D721Med (cell line): ENCODE measurements around the gene CCDC60.

Experiments
- DNase-seq: peaks from one replicate; pipeline ENCODE4 v3.0.0; 2011; ENCODE audit warnings: low spot score; ENCODE audit not compliant: insufficient read length
- FAIRE-seq: peaks from 2 replicates; lab custom pipeline; 2011; peaks lifted over from hg19 to GRCh38; lab: Jason Lieb, UNC
- TF ChIP-seq, protein P1 (sequence below): IDR thresholded peaks from 2 replicates; pipeline ENCODE4 v1.5.1; 2012; ENCODE audit warnings: mild to moderate bottlenecking, control low read depth; ENCODE audit not compliant: insufficient read depth; ENCODE audit errors: missing control alignments

The CCDC60 gene

GRCh38 chr12:119397540-119397939 lies 63.0 kb downstream of the CCDC60 start:
- FAIRE-seq (no peak), DNase-seq (no peak)
- TF ChIP-seq, protein P1, sequence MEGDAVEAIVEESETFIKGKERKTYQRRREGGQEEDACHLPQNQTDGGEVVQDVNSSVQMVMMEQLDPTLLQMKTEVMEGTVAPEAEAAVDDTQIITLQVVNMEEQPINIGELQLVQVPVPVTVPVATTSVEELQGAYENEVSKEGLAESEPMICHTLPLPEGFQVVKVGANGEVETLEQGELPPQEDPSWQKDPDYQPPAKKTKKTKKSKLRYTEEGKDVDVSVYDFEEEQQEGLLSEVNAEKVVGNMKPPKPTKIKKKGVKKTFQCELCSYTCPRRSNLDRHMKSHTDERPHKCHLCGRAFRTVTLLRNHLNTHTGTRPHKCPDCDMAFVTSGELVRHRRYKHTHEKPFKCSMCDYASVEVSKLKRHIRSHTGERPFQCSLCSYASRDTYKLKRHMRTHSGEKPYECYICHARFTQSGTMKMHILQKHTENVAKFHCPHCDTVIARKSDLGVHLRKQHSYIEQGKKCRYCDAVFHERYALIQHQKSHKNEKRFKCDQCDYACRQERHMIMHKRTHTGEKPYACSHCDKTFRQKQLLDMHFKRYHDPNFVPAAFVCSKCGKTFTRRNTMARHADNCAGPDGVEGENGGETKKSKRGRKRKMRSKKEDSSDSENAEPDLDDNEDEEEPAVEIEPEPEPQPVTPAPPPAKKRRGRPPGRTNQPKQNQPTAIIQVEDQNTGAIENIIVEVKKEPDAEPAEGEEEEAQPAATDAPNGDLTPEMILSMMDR: no peak

DNA sequence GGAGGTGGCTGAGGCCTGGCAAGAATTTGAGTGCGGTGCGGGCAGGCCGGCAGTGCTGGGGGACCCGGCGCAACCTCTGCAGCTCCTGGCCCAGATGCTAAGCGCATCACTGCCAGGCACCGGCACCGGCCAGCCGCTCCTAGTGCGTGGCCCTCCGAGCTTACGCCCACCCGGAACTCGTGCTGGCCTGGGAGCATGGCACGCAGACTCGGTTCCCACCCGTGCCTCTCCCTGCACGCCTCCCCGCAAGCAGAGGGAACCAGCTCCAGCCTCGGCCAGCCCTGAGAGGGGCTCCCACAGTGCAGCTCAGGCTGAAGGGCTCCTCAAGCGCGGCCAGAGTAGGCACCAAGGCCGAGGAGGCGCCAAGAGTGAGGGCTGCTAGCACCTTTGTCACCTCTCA lies 63.7 kb downstream of the CCDC60 start:
- FAIRE-seq: no peak
- TF ChIP-seq, protein P1: no peak
- DNase-seq: no peak

- FAIRE-seq (no peak), DNase-seq (no peak)
- TF ChIP-seq, protein P1: no peak
Observed at GRCh38 chr12:119399301-119399700, 64.8 kb downstream of the CCDC60 start.

GRCh38 chr12:119406308-119406707 lies 71.8 kb downstream of the CCDC60 start:
- TF ChIP-seq, protein P1: no peak
- FAIRE-seq (no peak), DNase-seq (no peak)

DNA sequence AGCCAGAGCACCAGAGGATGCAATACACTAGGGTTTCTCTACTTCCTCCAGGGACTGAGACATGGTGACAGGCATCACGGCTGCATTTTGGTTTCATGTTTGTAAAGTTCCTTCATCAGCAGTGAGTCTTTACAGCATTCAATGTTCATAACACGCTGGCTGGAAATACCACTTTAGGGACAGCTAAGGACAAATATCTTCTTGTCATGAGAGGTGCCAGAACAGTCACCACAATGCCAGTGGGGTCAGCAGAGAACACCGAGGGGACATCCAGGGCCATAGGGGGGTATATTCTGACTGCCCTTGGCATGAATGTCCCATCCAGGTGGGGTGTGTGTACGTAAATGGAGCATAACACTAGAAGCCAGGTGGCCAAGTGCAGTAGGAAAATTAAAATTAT lies 72.3 kb downstream of the CCDC60 start:
- TF ChIP-seq, protein P1: no peak
- DNase-seq (no peak), FAIRE-seq (no peak)

- TF ChIP-seq, protein P1: no peak
- no peak for FAIRE-seq
Observed at GRCh38 chr12:119409043-119409442, 74.5 kb downstream of the CCDC60 start.

GRCh38 chr12:119410396-119410795 lies 75.9 kb downstream of the CCDC60 start:
- no peak for DNase-seq
- no peak for FAIRE-seq
- TF ChIP-seq, protein P1: no peak

More at GRCh38 chr12:119409043-119409442, 74.5 kb downstream of the CCDC60 start:
- DNase-seq: no peak
